Liver (tissue), 9 donors: ENCODE results near the gene COL26A1. TPM values are rescaled to one million over a fixed set of nuclear protein-coding genes. Genes with fewer than 3 reads are reported as not detected.

Experiments used
- DNase-seq: peaks from one replicate; pipeline ENCODE4 v3.0.0-alpha.2; 2017; ENCODE audit warnings: low spot score
- H3K27ac ChIP-seq, 2 donors: one replicate each; pipeline ENCODE4 v1.7.0; 2013; ENCODE audit warnings: inconsistent platforms in 2 of 2, low read length in 2 of 2, control low read depth in 1 of 2, low read depth in 1 of 2, mild to moderate bottlenecking in 1 of 2
- H3K27me3 ChIP-seq, 4 donors: one replicate each; pipeline versions ENCODE4 v1.6.1 to v1.7.0; 2013; ENCODE audit warnings: low read length in 3 of 4, inconsistent platforms in 1 of 4, mild to moderate bottlenecking in 1 of 4, moderate library complexity in 1 of 4; ENCODE audit not compliant: control insufficient read depth in 4 of 4, insufficient read depth in 4 of 4
- H3K36me3 ChIP-seq, 4 donors: one replicate each; pipeline versions ENCODE4 v1.6.1 to v1.7.0; 2013; ENCODE audit warnings: low read length in 3 of 4, mild to moderate bottlenecking in 3 of 4, low read depth in 1 of 4, moderate library complexity in 1 of 4; ENCODE audit not compliant: control insufficient read depth in 4 of 4, insufficient read depth in 3 of 4
- H3K4me1 ChIP-seq, 4 donors: one replicate each; pipeline versions ENCODE4 v1.6.1 to v1.7.0; 2013; ENCODE audit warnings: low read length in 3 of 4, mild to moderate bottlenecking in 3 of 4, moderate library complexity in 1 of 4; ENCODE audit not compliant: control insufficient read depth in 4 of 4, insufficient read depth in 4 of 4
- H3K4me3 ChIP-seq, 3 donors: one replicate each; pipeline versions ENCODE4 v1.6.1 to v1.7.0; 2013; ENCODE audit warnings: low read length in 3 of 3, control low read depth in 1 of 3, low read depth in 1 of 3, mild to moderate bottlenecking in 1 of 3
- H3K9ac ChIP-seq, 2 donors: one replicate each; pipeline ENCODE4 v1.7.0; 2013; ENCODE audit warnings: low read length in 2 of 2, mild to moderate bottlenecking in 2 of 2, moderate library complexity in 2 of 2, control low read depth in 1 of 2, low read depth in 1 of 2
- H3K9me3 ChIP-seq, 4 donors: one replicate each; pipeline versions ENCODE4 v1.6.1 to v1.7.0; 2013; ENCODE audit warnings: low read length in 3 of 4; ENCODE audit not compliant: control insufficient read depth in 4 of 4
- FOXA1 ChIP-seq: IDR thresholded peaks from 2 replicates; pipeline ENCODE4 v1.6.1; 2016; ENCODE audit warnings: antibody characterized with exemption
- FOXA2 ChIP-seq: IDR thresholded peaks from 2 replicates; pipeline ENCODE4 v1.6.1; 2016; ENCODE audit warnings: antibody characterized with exemption
- HNF4A ChIP-seq, 2 donors: conservative IDR thresholded peaks; 2 replicates each; pipeline ENCODE4 v1.6.1; 2016; ENCODE audit warnings: antibody characterized with exemption in 2 of 2, mild to moderate bottlenecking in 2 of 2
- HNF4G ChIP-seq: IDR thresholded peaks from 2 replicates; pipeline ENCODE4 v1.6.1; 2016; ENCODE audit warnings: antibody characterized with exemption
- JUND ChIP-seq, 2 donors: IDR thresholded peaks; 2 replicates each; pipeline ENCODE4 v1.6.1; 2016; ENCODE audit warnings: antibody characterized with exemption in 2 of 2
- RAD21 ChIP-seq, 2 donors: IDR thresholded peaks; 2 replicates each; pipeline ENCODE4 v1.6.1; 2016; ENCODE audit warnings: antibody characterized with exemption in 2 of 2, mild to moderate bottlenecking in 2 of 2
- RXRA ChIP-seq, 2 donors: IDR thresholded peaks; 2 replicates each; pipeline ENCODE4 v1.6.1; 2017 to 2018; ENCODE audit warnings: antibody characterized with exemption in 2 of 2, mild to moderate bottlenecking in 1 of 2
- TAF1 ChIP-seq: conservative IDR thresholded peaks from 2 replicates; pipeline ENCODE4 v1.6.1; 2016; ENCODE audit warnings: antibody characterized with exemption, mild to moderate bottlenecking
- YY1 ChIP-seq: IDR thresholded peaks from 2 replicates; pipeline ENCODE4 v1.6.1; 2016; ENCODE audit warnings: antibody characterized with exemption, mild to moderate bottlenecking
- WGBS: extraction: QIAGEN DNeasy Blood & Tissue Kit; methylation state at CpG from one replicate; pipeline ENCODE4 v1.1.7; 2013; 5-methylcytosine and 5-hydroxymethylcytosine counted together
- polyA plus RNA-seq, 2 donors: library from polyadenylated mRNA; stranded (reverse) in 1 of 2; unstranded in 1 of 2; fragments of 200-250 nt in 1 of 2; fragments of >200 nt in 1 of 2; fragmentation: Nextera tagmentation in 1 of 2; extraction: Ambion mirVana in 1 of 2; gene quantifications; one replicate each; pipeline versions ENCODE4 v1.2.1 to v1.2.3, GENCODE V29; 2013 to 2015
- total RNA-seq, 2 donors: library from RNA; depleted of rRNA; stranded (reverse); fragments of >200 nt; gene quantifications; one replicate each; pipeline ENCODE4 v1.2.3, GENCODE V29; 2014
- TF ChIP-seq, protein P1 (sequence below): IDR thresholded peaks from 2 replicates; pipeline ENCODE4 v1.6.1; 2016; ENCODE audit warnings: antibody characterized with exemption, mild to moderate bottlenecking
- TF ChIP-seq, protein P2 (sequence below): fragments of 150-350 bp; IDR thresholded peaks from 2 replicates; pipeline ENCODE4 v1.5.1; 2017; ENCODE audit warnings: improper control_type of control experiment, low read depth, low read length; ENCODE audit not compliant: missing input control
- TF ChIP-seq, protein P3 (sequence below): IDR thresholded peaks from 2 replicates; pipeline ENCODE4 v1.6.1; 2016; ENCODE audit warnings: antibody characterized with exemption
- donor health status: healthy.
- donor health status: healthy.
- donor health status: healthy.
- donor health status: healthy.
- donor health status: healthy.

The COL26A1 gene
- total and polyA plus RNA-seq, 4 donors: 0.76 to 1.8 (median 0.96) TPM

DNA sequence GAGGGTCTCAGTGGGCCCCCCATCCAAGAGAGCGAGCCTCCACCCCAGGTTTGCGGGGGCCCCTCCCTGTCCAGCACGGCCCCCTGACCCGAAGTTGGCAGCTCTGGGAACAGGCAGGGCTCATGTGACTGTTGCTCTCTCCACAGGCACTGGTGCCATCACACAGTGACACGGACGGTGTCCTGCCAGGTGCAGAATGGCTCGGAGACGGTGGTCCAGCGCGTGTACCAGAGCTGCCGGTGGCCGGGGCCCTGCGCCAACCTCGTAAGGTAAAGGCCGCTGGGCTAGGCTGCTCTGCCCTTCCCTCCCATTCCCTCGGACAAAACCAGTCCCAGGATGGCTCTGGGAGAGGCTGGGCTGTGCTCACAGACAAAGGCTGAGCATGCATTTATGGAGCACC lies 57.2 kb downstream of the COL26A1 start:
- H3K9ac ChIP-seq: no peak overlapping the region
- no peaks in the 10 kb centered on the region for H3K9me3 ChIP-seq
- no peak for DNase-seq
- no peak overlapping the region for H3K27ac ChIP-seq
- TF ChIP-seq HNF4G (no peak), JUND (IDR thresholded peaks at IDR 0.05) (no peak), TAF1 (no peak), HNF4A (conservative IDR thresholded peaks at IDR 0.05) (no peak)
- no peaks in the 10 kb centered on the region for H3K36me3 ChIP-seq
- WGBS: 94% methylated on average over 16 of the region's 16 CpGs
- H3K4me1 ChIP-seq: no peaks in the 10 kb centered on the region
- no peaks in the 10 kb centered on the region for H3K27me3 ChIP-seq
- H3K4me3 ChIP-seq: no peak overlapping the region

DNA sequence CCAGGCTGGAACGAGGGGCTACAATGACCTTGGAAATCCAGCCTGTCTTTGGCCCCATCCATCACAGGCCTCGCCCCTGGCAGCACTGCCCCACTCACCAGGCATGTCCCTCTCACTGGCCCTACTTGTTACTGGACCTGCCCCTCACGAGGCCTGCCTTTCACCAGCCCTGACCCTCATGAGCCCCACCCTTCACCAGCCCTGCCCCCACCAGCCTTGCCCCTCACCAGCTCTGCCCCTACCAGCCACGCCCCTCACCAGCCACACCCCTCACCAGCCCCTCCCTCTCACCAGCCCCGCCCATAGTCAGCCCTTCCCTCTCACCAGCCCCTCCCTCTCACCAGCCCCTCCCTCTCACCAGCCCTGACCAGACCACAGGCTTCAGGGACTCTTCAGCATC lies 57.8 kb downstream of the COL26A1 start:
- TF ChIP-seq, protein P1, sequence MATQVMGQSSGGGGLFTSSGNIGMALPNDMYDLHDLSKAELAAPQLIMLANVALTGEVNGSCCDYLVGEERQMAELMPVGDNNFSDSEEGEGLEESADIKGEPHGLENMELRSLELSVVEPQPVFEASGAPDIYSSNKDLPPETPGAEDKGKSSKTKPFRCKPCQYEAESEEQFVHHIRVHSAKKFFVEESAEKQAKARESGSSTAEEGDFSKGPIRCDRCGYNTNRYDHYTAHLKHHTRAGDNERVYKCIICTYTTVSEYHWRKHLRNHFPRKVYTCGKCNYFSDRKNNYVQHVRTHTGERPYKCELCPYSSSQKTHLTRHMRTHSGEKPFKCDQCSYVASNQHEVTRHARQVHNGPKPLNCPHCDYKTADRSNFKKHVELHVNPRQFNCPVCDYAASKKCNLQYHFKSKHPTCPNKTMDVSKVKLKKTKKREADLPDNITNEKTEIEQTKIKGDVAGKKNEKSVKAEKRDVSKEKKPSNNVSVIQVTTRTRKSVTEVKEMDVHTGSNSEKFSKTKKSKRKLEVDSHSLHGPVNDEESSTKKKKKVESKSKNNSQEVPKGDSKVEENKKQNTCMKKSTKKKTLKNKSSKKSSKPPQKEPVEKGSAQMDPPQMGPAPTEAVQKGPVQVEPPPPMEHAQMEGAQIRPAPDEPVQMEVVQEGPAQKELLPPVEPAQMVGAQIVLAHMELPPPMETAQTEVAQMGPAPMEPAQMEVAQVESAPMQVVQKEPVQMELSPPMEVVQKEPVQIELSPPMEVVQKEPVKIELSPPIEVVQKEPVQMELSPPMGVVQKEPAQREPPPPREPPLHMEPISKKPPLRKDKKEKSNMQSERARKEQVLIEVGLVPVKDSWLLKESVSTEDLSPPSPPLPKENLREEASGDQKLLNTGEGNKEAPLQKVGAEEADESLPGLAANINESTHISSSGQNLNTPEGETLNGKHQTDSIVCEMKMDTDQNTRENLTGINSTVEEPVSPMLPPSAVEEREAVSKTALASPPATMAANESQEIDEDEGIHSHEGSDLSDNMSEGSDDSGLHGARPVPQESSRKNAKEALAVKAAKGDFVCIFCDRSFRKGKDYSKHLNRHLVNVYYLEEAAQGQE: no peak
- TF ChIP-seq FOXA2: no peak
- TF ChIP-seq RAD21 (IDR thresholded peaks at IDR 0.05): no peak
- Histone ChIP-seq H3K4me1 (no peaks in the 10 kb centered on the region), H3K4me3 (no peak overlapping the region), H3K36me3 (no peaks in the 10 kb centered on the region), H3K27ac (no peak overlapping the region), H3K9me3 (no peaks in the 10 kb centered on the region), H3K9ac (no peak overlapping the region), H3K27me3 (no peaks in the 10 kb centered on the region)
- 77% methylated on average over 5 of the region's 5 CpGs for WGBS
- DNase-seq: no peak

DNA sequence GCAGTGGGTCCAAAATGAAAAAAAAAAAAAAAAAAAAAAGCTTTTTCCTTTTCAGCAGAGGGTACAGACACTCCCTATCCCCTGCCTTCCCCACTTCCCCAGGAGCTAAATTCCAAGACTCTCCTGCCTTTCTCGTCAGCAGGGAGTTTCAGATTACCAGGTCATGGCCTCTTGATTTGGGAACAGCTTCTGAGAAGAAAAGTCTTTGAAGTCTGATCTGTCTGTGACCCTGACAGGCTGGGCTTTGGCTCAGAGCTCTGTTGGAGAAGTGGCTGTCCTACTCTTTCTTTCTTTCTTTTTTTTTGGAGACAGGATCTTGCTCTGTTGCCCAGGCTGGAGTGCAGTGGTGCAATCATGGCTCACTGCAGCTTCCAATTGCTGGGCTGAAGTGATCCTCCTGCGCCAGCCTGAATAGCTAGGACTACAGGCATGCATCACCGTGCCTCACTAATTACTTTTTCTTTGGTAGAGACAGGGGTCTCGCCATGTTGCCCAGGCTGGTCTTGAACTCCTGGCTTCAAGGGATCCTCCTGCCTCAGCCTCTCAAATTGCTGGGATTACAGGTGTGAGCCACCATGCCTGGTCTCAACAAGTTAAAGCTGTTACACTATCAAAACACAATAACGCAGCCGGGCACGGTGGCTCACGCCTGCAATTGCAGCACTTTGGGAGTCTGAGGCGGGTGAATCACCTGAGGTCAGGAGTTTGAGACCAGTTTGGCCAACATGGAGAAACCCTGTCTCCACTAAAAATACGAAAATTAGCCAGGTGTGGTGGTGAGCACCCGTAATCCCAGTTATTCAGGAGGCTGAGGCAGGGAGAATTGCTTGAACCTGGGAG lies 59.9 kb downstream of the COL26A1 start:
- Histone ChIP-seq H3K4me1 (no peaks in the 10 kb centered on the region), H3K27ac (no peak overlapping the region), H3K36me3 (no peaks in the 10 kb centered on the region), H3K9me3 (no peaks in the 10 kb centered on the region), H3K9ac (no peak overlapping the region), H3K4me3 (no peak overlapping the region), H3K27me3 (no peaks in the 10 kb centered on the region)
- 89% methylated on average over 11 of the region's 11 CpGs for WGBS
- DNase-seq: no peak
- TF ChIP-seq, protein P2, sequence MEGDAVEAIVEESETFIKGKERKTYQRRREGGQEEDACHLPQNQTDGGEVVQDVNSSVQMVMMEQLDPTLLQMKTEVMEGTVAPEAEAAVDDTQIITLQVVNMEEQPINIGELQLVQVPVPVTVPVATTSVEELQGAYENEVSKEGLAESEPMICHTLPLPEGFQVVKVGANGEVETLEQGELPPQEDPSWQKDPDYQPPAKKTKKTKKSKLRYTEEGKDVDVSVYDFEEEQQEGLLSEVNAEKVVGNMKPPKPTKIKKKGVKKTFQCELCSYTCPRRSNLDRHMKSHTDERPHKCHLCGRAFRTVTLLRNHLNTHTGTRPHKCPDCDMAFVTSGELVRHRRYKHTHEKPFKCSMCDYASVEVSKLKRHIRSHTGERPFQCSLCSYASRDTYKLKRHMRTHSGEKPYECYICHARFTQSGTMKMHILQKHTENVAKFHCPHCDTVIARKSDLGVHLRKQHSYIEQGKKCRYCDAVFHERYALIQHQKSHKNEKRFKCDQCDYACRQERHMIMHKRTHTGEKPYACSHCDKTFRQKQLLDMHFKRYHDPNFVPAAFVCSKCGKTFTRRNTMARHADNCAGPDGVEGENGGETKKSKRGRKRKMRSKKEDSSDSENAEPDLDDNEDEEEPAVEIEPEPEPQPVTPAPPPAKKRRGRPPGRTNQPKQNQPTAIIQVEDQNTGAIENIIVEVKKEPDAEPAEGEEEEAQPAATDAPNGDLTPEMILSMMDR: no peak
- TF ChIP-seq HNF4A (conservative IDR thresholded peaks at IDR 0.05) (no peak), FOXA1 (no peak), RXRA (IDR thresholded peaks at IDR 0.05) (no peak), FOXA2 (no peak), YY1 (no peak)
- TF ChIP-seq, protein P3, sequence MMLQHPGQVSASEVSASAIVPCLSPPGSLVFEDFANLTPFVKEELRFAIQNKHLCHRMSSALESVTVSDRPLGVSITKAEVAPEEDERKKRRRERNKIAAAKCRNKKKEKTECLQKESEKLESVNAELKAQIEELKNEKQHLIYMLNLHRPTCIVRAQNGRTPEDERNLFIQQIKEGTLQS: no peak
